Subcutaneous abdominal adipose tissue (tissue), 5 donors: Measurements from ENCODE around the gene TBC1D10B.

ENCODE experiments used
- H3K27ac ChIP-seq: one replicate; pipeline ENCODE4 v1.7.0; 2013; ENCODE audit warnings: low read depth, mild to moderate bottlenecking, inconsistent platforms, low read length, moderate library complexity
- H3K27me3 ChIP-seq, 5 donors: one replicate each; pipeline ENCODE4 v1.7.0; 2013; ENCODE audit warnings: low read length in 5 of 5, inconsistent platforms in 1 of 5; ENCODE audit not compliant: control insufficient read depth in 5 of 5, insufficient read depth in 4 of 5
- H3K36me3 ChIP-seq, 5 donors: one replicate each; pipeline ENCODE4 v1.7.0; 2013; ENCODE audit warnings: low read length in 5 of 5; ENCODE audit not compliant: control insufficient read depth in 5 of 5, insufficient read depth in 5 of 5
- H3K4me1 ChIP-seq, 5 donors: one replicate each; pipeline ENCODE4 v1.7.0; 2013; ENCODE audit warnings: low read length in 5 of 5, mild to moderate bottlenecking in 3 of 5, moderate library complexity in 1 of 5; ENCODE audit not compliant: control insufficient read depth in 5 of 5, insufficient read depth in 5 of 5
- H3K4me3 ChIP-seq, 5 donors: one replicate each; pipeline ENCODE4 v1.7.0; 2013; ENCODE audit warnings: low read length in 5 of 5, low read depth in 1 of 5
- H3K9ac ChIP-seq, 5 donors: one replicate each; pipeline ENCODE4 v1.7.0; 2013; ENCODE audit warnings: low read length in 5 of 5, mild to moderate bottlenecking in 4 of 5, moderate library complexity in 3 of 5
- H3K9me3 ChIP-seq, 5 donors: one replicate each; pipeline ENCODE4 v1.7.0; 2013; ENCODE audit warnings: low read length in 5 of 5; ENCODE audit not compliant: control insufficient read depth in 5 of 5
- donor health status: healthy.
- donor health status: healthy.
- donor health status: healthy.
- donor health status: healthy.
- donor health status: healthy.

Gene TBC1D10B

DNA sequence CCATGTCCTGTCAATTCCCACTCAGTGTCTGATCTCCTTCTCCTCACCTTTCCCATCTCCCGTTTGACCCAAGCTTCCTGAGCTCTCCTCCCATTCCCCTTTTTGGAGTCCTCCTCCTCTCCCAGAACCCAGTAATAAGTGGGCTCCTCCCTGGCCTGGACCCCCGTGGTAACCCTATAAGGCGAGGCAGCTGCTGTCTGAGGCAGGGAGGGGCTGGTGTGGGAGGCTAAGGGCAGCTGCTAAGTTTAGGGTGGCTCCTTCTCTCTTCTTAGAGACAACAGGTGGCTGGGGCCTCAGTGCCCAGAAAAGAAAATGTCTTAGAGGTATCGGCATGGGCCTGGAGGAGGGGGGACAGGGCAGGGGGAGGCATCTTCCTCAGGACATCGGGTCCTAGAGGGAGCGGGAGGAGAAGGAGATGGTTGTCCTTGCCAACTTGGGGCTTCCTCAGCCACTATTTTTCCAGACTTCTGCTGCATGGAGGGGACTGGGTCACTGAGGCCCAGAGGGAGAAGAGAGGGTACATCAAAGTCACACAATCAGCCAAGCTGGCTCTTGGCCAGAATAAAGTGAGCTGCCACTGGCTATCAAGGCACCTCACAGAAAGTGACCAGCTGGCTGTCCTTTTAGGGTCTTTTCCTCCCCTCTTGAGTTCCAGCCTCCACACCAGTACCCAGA lies 1.9 kb upstream of the TBC1D10B start:
- no peak overlapping the region for H3K27ac ChIP-seq
- no peak overlapping the region for H3K4me3 ChIP-seq
- H3K9ac ChIP-seq = no peak overlapping the region
- no peaks in the 10 kb centered on the region for H3K27me3 ChIP-seq
- H3K36me3 ChIP-seq = no peaks in the 10 kb centered on the region
- no peaks in the 10 kb centered on the region for H3K9me3 ChIP-seq
- H3K4me1 ChIP-seq = peaks cover 14 to 35% (median 33%) of the 10 kb centered on the region in 5 donors

DNA sequence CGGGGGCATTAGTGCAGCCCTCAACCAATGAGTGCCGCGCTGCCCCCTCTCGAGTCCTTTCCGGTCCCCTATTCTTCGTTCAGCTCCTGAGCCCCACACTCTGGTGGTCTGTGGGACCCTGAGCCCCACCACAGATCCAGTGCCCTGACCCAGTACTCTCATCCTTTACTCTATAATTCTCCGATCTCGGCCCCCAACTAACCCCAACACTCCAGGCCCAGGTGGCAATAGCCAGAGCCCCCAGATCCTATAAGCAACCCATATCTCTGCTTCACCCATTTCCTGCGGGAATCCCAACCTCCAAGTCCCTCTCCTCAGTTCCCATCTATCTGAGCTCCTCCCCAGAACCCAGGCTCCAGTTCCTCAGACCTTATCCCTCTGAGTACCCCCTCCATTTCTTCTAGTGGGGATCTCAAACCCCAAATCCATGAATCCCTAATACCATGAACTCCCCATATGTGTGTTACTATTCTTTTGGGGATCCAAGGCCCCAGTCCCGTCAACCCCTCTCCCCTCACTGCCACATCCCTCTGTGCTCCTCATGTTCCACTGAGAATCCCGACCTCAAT lies 1.0 kb upstream of the TBC1D10B start:
- Histone ChIP-seq H3K36me3 (peaks cover 0 to 3% (median 0%) of the 10 kb centered on the region in 5 donors), H3K9ac (peak overlapping the region in 3 of 5 donors; percentile 54 to 66 (median 60)), H3K27ac (peak overlapping the region; percentile 62), H3K4me1 (peaks cover 14 to 40% (median 39%) of the 10 kb centered on the region in 5 donors), H3K27me3 (no peaks in the 10 kb centered on the region), H3K4me3 (peak overlapping the region; percentile 64 to 79 (median 71)), H3K9me3 (no peaks in the 10 kb centered on the region)

DNA sequence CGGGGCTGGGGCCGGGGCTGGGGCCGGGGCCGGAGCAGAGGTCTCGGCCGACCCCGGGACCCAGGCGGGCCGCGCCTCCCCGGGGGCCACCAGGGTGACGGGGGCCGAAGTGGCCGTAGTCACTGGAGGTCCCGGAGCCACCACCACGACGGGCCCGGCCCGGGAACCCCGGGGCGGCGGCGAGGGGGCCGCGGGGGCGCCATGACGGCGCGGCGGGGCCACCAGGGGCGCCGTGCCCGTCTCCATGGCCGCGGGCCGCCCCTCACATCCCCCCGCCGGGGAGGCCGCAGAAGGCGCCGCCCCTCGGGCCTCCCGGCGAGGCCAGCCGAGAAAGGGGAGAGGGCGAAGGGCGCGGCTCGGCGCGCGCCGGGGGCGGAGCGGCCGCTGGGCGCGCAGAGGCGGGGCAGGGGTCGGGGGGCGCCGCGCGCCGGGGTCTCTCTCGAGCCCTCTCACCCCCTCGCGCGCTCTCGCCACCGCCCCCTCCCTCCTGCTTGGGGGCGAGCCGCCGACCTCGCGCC lies 297 bp downstream of the TBC1D10B start:
- H3K9ac ChIP-seq = peak overlapping the region in 3 of 5 donors; percentile 88 to 95 (median 89)
- peak overlapping the region; percentile 71 for H3K27ac ChIP-seq
- H3K4me1 ChIP-seq = peaks cover 14 to 42% (median 39%) of the 10 kb centered on the region in 5 donors

DNA sequence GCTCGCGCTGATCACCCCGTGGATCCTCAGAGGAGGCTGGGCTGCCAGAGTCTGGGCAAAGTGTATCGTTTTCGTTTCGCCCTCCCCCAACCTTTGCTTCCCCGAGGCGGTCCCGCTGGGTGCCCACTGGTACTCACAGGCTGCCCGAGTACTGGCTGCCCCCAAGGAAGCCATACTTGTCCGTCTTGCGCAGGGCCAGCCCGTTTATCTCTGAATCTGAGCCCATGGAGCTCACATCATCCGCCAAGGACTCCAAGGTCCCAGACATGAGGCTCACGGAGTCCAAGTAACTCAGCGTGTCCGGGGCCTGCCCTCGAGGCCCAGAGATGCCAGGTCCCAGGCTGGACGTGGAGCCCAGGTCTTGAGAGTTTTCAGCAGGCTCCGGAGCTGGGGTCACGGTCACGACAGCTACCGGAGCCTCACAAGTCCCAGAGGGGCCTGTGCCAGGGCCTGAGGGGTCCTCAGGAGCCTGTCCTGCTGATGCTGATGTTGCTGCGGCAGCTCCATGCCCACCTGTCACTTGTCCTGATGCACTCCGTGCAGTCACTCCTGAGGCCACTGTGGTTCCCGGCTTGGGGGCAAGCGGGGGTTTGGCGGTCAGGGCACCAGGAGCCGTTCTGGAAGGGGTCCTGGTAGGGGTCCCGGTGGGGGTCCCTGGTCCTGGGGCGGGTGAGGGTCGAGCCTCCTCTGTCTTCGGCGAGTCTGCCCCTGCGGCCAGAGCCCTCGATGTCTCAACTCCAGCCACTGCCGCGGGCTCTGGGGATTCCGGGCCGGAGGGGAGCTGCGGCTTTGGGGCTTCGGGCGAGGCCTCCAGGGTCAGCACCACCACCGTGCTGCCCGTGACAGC lies 980 bp downstream of the TBC1D10B start:
- Histone ChIP-seq H3K4me1 (peaks cover 14 to 42% (median 39%) of the 10 kb centered on the region in 5 donors), H3K27me3 (no peaks in the 10 kb centered on the region), H3K9me3 (no peaks in the 10 kb centered on the region), H3K9ac (peak overlapping the region; percentile 79 to 95 (median 88)), H3K4me3 (peak overlapping the region; percentile 67 to 80 (median 78)), H3K27ac (peak overlapping the region; percentile 71), H3K36me3 (peaks cover 0 to 19% (median 15%) of the 10 kb centered on the region in 5 donors)

More for the DNA sequence above, 297 bp downstream of the TBC1D10B start:
- no peaks in the 10 kb centered on the region for H3K9me3 ChIP-seq
- H3K4me3 ChIP-seq = peak overlapping the region in 4 of 5 donors; percentile 67 to 80 (median 76)
- peaks cover 0 to 12% (median 9%) of the 10 kb centered on the region in 5 donors for H3K36me3 ChIP-seq
- H3K27me3 ChIP-seq = no peaks in the 10 kb centered on the region

DNA sequence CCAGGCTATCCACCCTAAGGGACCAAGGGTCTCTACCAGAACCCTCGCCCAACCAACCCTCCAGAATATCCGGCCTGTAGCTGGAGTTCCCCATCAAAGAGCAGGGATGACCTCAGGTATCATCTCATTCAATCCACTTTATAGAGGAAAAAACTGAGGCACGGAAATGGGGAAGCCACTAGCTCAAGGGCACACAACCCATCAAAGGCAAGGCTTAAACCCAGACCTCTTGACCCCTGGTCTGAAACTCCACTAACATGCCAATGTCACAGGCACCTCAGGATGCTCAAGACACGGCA lies 1.6 kb downstream of the TBC1D10B start:
- Histone ChIP-seq H3K27me3 (no peaks in the 10 kb centered on the region), H3K4me3 (peak overlapping the region; percentile 67 to 80 (median 78)), H3K27ac (peak overlapping the region; percentile 71), H3K9ac (peak overlapping the region; percentile 79 to 95 (median 88)), H3K36me3 (peaks cover 0 to 24% (median 16%) of the 10 kb centered on the region in 5 donors), H3K9me3 (no peaks in the 10 kb centered on the region), H3K4me1 (peaks cover 14 to 42% (median 39%) of the 10 kb centered on the region in 5 donors)

DNA sequence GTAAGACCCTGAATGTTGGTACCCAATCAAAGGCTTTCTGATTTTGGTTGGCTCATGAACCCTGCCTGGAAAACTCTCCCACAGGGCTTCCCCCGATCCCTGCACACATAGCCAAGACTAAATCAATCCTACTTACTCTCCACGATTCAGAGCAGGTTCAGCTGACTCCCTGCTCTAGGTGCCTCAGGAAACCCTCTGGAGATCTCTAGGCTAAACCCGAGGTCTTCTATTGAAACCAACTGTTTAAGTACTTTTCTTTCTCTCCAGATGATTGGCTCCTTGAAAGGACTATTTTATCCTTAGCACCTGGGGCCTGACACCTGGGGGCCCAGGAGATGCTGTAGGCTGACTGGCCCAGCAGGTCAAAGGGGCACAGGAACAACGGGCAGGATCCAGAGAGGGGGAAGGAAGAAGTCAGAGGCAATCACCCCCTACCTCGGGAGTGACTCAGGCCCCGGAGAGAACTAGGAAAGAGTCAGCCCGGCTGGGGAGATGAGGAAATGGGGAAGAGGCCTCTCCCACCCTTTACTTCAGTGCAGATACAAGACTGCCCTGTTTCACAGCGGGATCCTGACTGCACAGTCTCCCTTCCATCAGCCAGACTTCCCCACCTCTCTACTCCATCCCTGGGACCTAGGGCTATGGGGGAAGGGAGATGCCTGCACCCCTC lies 2.0 kb downstream of the TBC1D10B start:
- Histone ChIP-seq H3K9ac (peak overlapping the region; percentile 79 to 95 (median 88)), H3K4me3 (peak overlapping the region; percentile 67 to 80 (median 78)), H3K4me1 (peaks cover 14 to 42% (median 39%) of the 10 kb centered on the region in 5 donors), H3K27me3 (no peaks in the 10 kb centered on the region), H3K36me3 (peaks cover 0 to 27% (median 19%) of the 10 kb centered on the region in 5 donors), H3K27ac (peak overlapping the region; percentile 71), H3K9me3 (no peaks in the 10 kb centered on the region)

DNA sequence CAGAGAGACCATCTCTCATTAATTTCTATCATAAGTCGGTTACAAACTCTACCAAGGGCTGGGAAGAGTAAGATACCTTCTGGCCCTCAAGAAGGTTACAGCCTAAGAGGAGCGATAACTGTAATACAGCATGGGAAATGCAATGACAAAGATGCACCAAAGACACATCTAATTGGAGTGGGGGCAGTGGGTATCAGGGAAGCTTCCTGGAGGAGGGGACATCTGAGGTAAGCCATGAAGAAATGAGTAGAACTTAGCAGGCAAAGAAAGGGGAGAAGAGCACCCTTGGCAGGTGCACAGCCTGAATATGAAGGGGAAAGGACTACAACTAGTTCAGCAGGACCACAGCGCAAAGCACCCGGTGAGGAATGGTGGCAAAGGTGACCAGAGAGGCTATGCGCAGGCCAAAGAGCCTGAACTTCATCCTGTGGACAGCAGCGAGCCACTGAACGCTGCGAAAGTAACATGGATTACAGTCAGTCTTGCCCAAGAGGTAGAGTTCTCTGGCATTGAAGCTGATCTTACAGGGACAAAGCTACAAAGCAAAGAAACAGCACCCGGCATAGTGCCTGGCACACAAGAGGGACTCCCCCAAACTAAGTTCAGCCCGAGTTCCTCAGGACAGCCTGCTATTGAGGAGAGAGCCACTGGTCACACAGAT lies 2.8 kb downstream of the TBC1D10B start:
- no peaks in the 10 kb centered on the region for H3K9me3 ChIP-seq
- H3K27ac ChIP-seq = peak overlapping the region; percentile 71
- peaks cover 0 to 31% (median 25%) of the 10 kb centered on the region in 5 donors for H3K36me3 ChIP-seq
- H3K4me3 ChIP-seq = peak overlapping the region; percentile 67 to 80 (median 78)
- no peaks in the 10 kb centered on the region for H3K27me3 ChIP-seq
- H3K9ac ChIP-seq = peak overlapping the region; percentile 79 to 95 (median 88)
- H3K4me1 ChIP-seq = peaks cover 14 to 42% (median 39%) of the 10 kb centered on the region in 5 donors

DNA sequence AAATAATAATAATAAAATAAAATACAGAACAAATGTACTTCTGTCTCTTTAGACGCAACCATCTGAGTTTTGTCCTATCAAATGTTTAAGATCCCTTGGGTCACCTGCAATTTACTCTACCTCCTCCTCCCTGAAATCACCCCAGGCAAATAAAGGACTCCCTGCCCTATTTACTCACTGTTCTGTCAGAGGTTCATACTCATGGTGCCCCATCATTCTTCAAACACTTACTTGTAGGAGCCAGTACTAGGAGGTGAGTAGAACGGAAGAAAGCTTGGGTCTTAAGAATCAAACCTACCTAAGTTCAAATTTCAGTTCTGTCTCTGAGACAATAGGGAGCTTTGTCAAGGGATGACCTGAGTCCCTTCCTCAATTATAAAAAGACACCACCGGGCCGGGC lies 3.8 kb downstream of the TBC1D10B start:
- H3K9me3 ChIP-seq = no peaks in the 10 kb centered on the region
- H3K36me3 ChIP-seq = peaks cover 0 to 31% (median 27%) of the 10 kb centered on the region in 5 donors
- H3K4me3 ChIP-seq = no peak overlapping the region
- H3K27me3 ChIP-seq = no peaks in the 10 kb centered on the region
- H3K27ac ChIP-seq = no peak overlapping the region
- H3K9ac ChIP-seq = no peak overlapping the region
- H3K4me1 ChIP-seq = peaks cover 14 to 41% (median 39%) of the 10 kb centered on the region in 5 donors

DNA sequence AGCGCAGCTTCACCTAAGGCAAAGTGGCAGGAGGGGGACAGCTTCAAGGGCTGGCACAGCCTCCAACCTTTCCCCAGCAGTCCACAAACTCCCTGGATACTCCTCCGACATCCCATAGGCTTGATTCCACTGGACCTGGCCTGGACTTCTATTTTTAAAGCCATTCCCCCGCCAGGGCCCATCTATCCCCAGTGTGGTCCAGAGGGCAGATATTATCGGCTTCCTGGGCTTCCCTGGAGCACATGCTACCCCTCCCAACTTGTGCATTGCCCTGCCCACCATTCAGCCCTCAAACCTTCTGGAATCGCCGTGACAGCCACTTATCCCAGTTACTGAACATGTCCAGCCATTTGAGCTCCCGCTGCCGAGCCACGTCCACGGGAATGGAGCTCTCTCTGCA lies 5.1 kb downstream of the TBC1D10B start:
- H3K4me1 ChIP-seq = peaks cover 14 to 35% (median 34%) of the 10 kb centered on the region in 5 donors
- no peaks in the 10 kb centered on the region for H3K27me3 ChIP-seq
- no peaks in the 10 kb centered on the region for H3K9me3 ChIP-seq
- no peak overlapping the region for H3K4me3 ChIP-seq
- peaks cover 0 to 41% (median 32%) of the 10 kb centered on the region in 5 donors for H3K36me3 ChIP-seq
- no peak overlapping the region for H3K27ac ChIP-seq
- H3K9ac ChIP-seq = no peak overlapping the region
